NCI-H187 treated with DMSO at 0.1 percent for 48 hours (cell line): ENCODE measurements around the gene PLD4.
"Not testable (repeated sequence)": the region's sequence is repeated elsewhere in the genome, so short reads cannot be mapped to it uniquely, and the experiment has no call there.

Source experiments
- DNase-seq: peaks from one replicate; lab custom pipeline; 2025; lab: John Stamatoyannopoulos, UW

The PLD4 gene

DNA sequence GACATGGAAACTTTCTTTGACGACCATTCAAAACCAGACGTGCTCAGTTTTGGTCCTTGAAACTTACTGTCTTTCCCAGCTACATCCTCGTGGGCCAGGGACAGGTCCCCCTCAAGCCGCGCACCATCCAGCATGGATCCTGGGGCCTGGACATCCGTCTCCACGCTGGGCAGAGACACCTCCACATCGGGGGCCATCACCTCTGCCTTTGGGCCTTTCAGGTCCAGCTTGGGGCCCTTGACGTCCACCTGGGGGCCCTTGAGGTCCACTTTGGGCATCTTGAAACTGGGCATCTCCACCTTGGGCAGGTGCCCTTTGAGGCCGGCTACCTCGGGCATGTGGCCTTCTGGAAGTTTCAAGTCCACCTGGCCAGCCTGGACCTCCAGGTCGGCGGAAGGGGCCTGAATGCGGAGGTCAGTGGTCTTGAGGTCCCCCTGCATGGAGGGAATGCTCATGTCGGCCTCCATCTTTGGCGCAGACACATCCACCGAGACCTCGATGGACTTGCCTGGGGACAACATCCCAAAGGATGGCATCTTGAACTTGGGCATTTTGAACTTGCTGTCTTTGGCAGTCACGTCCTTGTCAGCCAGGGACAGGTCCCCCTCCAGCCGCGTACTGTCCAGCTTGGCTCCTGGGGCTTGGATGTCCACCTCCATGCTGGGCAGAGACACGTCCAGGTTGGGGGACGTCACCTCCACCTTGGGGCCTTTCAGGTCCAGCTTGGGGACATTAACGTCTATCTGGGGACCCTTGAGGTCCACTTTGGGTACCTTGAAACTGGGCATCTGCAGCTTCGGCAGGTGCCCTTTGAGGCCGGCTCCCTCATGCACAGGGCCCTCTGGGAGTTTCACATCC is 17.1 kb downstream of the PLD4 start:
- no peak for DNase-seq

DNA sequence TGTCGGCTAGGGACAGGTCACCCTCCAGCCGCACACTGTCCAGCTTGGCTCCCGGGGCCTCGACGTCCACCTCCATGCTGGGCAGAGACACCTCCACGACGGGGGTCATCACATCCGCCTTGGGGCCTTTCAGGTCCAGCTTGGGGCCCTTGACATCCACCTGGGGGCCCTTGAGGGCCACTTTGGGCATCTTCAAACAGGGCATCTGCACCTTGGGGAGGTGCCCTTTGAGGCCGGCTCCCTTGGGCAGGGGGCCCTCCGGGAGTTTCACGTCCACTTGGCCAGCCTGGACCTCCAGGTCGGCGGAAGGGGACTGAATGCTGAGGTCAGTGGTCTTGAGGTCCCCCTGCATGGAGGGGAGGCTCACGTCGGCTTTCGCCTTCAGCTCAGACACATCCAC is 17.9 kb downstream of the PLD4 start:
- DNase-seq, result no peak

DNA sequence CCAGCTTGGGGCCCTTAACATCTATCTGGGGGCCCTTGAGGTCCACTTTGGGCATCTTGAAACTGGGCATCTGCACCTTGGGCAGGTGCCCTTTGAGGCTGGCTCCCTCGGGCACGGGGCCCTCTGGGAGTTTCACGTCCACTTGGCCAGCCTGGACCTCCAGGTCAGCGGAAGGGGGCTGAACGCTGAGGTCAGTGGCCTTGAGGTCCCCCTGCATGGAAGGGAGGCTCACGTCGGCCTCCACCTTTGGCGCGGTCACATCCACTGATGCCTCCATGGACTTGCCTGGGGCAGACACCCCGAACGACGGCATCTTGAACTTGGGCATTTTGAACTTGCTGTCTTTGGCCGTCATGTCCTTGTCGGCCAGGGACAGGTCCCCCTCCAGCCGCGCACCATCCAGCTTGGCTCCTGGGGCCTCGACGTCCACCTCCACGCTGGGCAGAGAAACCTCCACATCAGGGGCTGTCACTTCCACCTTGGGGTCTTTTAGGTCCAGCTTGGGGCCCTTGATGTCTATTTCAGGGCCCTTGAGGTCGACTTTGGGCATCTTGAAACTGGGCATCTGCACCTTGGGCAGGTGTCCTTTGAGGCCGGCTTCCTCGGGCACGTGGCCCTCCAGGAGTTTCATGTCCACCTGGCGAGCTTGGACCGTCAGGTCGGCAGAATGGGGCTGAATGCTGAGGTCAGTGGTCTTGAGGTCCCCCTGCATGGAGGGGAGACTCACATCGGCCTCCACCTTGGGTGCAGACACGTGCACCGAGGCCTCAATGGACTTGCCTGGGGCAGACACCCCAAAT is 18.7 kb downstream of the PLD4 start:
- not testable (repeated sequence) for DNase-seq

DNA sequence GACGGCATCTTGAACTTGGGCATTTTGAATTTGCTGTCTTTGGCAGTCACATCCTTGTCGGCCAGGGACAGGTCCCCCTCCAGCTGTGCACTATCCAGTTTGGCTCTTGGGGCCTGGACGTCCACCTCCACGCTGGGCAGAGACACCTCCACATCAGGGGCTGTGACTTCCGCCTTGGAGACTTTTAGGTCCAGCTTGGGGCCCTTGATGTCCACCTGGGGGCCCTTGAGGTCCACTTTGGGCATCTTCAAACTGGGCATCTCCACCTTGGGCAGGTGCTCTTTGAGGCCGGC is 19.3 kb downstream of the PLD4 start:
- not testable (repeated sequence) for DNase-seq

DNA sequence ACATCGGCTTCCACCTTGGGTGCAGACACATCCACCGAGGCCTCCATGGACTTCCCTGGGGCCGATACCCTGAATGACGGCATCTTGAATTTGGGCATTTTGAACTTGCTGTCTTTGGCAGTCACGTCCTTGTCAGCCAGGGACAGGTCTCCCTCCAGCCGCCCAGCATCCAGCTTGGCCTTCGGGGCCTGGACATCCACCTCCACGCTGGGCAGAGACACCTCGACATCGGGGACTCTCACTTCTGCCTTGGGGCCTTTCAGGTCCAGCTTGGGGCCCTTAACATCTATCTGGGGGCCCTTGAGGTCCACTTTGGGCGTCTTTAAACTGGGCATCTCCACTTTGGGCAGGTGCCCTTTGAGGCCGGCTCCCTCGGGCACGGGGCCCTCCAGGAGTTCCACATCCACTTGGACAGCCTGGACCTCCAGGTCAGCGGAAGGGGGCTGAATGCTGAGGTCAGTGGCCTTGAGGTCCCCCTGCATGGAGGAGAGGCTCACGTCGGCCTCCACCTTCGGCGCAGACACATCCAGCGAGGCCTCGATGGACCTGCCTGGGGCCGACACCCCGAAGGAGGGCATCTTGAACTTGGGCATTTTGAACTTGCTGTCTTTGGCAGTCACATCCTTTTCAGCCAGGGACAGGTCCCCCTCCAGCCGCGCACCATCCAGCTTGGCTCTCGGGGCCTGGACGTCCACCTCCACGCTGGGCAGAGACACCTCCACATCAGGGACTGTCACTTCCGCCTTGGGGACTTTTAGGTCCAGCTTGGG is 19.9 kb downstream of the PLD4 start:
- DNase-seq, result not testable (repeated sequence)

DNA sequence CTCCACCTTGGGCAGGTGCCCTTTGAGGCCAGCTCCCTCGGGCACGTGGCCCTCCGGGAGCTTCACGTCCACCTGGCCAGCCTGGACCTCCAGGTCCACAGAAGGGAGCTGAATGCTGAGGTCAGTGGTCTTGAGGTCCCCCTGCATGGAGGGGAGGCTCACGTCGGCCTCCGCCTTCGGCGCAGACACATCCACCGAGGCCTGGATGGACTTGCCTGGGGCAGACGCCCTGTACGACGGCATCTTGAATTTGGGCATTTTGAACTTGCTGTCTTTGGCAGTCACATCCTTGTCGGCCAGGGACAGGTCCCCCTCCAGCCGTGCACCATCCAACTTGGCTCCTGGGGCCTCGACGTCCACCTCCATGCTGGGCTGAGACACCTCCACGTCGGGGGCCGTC is 20.6 kb downstream of the PLD4 start:
- not testable (repeated sequence) for DNase-seq

DNA sequence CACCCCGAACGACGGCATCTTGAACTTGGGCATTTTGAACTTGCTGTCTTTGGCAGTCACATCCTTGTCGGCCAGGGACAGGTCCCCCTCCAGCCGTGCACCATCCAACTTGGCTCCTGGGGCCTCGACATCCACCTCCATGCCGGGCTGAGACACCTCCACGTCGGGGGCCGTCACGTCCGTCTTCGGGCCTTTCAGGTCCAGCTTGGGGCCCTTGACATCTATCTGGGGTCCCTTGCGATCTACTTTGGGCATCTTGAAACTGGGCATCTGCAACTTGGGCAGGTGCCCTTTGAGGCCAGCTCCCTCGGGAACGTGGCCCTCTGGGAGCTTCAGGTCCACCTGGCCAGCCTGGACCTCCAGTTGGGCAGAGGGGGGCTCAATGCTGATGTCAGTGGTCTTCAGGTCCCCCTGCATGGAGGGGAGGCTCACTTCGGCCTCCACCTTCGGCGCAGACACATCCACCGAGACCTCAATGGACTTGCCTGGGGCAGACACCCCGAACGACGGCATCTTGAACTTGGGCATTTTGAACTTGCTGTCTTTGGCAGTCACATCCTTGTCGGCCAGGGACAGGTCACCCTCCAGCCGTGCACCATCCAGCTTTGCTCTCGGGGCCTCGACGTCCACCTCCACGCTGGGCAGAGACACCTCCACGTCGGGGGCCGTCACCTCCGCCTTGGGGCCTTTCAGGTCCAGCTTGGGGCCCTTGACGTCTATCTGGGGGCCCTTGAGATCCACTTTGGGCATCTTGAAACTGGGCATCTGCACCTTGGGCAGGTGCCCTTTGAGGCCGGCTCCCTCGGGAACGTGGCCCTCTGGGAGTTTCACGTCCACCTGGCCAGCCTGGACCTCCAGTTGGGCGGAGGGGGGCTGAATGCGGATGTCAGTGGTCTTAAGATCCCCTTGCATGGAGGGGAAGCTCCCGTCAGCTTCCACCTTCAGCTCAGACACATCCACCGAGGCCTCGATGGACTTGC is 21.6 kb downstream of the PLD4 start:
- not testable (repeated sequence) for DNase-seq

DNA sequence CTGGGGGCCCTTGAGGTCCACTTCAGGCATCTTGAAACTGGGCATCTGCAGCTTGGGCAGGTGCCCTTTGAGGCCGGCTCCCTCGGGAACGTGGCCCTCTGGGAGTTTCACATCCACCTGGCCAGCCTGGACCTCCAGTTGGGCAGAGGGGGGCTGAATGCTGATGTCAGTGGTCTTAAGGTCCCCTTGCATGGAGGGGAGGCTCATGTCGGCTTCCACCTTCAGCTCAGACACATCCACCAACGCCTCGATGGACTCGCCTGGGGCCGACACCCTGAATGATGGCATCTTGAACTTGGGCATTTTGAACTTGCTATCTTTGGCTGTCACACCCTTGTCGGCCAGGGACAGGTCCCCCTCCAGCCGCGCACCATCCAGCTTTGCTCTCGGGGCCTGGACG is 22.5 kb downstream of the PLD4 start:
- DNase-seq, result not testable (repeated sequence)

DNA sequence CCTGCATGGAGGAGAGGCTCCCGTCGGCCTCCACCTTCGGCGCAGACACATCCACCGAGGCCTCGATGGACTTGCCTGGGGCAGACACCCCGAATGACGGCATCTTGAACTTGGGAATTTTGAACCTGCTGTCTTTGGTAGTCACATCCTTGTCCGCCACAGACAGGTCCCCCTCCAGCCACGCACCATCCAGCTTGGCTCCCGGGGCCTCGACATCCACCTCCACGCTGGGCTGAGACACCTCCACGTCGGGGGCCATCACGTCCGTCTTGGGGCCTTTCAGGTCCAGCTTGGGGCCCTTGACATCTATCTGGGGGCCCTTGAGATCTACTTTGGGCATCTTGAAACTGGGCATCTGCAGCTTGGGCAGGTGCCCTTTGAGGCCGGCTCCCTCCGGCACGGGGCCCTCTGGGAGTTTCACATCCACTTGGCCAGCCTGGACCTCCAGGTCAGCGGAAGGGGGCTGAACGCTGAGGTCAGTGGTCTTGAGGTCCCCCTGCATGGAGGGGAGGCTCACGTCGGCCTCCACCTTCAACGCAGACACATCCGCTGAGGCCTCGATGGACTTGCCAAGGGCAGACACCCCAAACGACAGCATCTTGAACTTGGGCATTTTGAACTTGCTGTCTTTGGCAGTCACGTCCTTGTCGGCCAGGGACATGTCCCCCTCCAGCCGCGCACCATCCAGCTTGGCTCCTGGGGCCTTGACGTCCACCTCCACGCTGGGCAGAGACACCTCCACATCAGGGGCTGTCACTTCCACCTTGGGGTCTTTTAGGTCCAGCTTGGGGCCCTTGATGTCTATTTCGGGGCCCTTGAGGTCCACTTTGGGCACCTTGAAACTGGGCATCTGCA is 23.4 kb downstream of the PLD4 start:
- DNase-seq, result not testable (repeated sequence)

DNA sequence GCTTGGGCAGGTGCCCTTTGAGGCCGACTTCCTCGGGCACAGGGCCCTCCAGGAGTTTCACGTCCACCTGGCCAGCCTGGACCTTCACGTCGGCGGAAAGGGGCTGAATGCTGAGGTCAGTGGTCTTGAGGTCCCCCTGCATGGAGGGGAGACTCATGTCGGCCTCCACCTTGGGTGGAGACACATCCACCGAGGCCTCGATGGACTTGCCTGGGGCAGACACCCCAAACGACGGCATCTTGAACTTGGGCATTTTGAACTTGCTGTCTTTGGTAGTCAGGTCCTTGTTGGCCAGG is 24.0 kb downstream of the PLD4 start:
- DNase-seq, result no peak

DNA sequence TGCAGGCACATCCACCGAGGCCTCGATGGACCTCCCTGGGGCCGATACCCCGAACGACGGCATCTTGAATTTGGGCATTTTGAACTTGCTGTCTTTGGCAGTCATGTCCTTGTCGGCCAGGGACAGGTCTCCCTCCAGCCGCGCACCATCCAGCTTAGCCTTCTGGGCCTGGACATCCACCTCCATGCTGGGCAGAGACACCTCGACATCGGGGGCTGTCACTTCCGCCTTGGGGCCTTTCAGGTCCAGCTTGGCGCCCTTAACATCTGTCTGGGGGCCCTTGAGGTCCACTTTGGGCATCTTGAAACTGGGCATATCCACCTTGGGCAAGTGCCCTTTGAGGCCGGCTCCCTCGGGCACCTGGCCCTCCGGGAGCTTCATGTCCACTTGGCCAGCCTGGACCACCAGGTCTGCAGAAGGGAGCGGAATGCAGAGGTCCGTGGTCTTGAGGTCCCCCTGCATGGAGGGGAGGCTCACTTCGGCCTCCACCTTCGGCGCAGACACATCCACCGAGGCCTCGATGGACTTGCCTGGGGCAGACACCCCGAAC is 24.8 kb downstream of the PLD4 start:
- DNase-seq, result not testable (repeated sequence)

DNA sequence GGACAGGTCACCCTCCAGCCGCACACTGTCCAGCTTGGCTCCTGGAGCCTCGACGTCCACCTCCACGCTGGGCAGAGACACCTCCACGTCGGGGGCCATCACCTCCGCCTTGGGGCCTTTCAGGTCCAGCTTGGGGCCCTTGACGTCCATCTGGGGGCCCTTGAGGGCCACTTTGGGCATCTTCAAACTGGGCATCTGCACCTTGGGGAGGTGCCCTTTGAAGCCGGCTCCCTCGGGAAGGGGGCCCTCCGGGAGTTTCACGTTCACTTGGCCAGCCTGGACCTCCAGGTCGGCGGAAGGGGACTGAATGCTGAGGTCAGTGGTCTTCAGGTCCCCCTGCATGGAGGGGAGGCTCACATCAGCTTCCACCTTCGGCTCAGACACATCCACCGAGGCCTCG is 25.3 kb downstream of the PLD4 start:
- no peak for DNase-seq

DNA sequence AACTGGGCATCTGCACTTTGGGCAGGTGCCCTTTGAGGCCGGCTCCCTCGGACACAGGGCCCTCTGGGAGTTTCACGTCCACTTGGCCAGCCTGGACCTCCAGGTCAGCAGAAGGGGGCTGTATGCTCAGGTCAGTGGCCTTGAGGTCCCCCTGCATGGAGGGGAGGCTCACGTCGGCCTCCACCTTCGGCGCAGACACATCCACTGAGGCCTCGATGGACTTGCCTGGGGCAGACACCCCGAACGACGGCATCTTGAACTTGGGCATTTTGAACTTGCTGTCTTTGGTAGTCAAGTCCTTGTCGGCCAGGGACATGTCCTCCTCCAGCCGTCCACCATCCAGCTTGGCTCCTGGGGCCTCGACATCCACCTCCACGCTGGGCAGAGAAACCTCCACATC is 26.0 kb downstream of the PLD4 start:
- not testable (repeated sequence) for DNase-seq

DNA sequence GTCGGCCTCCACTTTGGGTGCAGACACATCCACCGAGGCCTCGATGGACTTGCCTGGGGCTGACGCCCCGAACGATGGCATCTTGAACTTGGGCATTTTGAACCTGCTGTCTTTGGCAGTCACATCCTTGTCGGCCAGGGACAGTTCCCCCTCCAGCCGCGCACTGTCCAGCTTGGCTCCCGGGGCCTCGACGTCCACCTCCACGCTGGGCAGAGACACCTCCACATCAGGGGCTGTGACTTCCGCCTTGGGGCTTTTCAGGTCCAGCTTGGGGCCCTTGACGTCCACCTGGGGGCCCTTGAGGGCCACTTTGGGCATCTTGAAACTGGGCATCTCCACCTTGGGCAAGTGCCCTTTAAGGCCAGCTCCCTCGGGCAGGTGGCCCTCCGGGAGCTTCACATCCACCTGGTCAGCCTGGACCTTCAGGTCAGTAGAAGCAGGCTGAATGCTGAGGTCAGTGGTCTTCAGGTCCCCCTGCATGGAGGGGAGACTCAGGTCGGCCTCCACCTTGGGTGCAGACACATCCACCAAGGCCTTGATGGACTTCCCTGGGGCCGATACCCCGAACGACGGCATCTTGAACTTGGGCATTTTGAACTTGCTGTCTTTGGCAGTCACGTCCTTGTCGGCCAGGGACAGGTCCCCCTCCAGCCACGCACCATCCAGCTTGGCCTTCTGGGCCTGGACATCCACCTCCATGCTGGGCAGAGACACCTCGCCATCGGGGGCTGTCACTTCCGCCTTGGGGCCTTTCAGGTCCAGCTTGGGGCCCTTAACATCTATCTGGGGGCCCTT is 27.4 kb downstream of the PLD4 start:
- DNase-seq, result not testable (repeated sequence)

DNA sequence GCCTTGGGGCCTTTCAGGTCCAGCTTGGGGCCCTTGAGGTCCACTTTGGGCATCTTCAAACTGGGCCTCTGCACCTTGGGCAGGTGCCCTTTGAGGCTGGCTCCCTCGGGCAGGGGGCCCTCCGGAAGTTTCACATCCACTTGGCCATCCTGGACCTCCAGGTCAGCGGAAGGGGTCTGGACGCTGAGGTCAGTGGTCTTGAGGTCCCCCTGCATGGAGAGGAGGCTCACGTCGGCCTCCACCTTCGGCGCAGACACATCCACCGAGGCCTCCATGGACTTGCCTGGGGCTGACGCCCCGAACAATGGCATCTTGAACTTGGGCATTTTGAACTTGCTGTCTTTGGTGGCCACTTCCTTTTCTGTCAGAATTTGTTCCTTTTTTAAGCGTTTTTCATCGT is 28.4 kb downstream of the PLD4 start:
- DNase-seq, result no peak

DNA sequence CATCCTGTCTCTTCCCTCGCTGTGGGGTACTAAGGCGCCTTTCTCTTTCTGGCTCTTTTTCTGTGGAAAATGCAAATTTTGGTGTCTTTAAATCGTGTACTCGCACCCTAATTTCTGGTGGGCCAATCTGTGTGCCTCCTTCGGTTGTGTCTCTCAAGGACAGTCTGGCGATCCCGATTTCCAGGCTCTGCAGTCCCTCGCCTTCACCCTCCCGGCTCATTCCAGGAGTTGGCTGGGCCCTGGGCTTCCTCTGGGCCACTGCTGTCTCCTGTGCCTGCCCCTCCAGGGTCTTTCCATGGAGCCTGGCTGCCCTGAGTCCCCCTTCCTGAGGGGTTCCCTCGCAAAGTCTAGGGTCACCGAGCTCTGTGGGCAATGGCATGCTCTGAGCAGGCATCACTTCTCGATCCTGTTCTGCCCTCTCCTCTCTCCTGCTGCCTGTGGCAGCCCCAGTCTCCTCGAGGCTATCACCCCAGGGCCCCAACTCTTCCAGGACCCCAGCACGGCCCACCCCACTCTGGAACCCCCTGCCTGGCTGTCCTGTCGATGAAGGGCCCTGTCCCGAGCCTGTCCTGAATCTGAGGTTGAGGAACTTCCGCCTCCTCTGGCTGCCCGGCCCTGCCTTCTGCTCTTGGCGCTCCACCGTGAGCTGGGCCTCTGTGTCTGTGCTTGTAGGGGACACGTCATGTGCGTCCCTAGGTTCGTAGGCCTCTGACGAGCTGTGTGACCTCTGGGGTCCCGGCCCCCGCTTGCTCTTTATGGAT is 29.4 kb downstream of the PLD4 start:
- DNase-seq, result no peak

DNA sequence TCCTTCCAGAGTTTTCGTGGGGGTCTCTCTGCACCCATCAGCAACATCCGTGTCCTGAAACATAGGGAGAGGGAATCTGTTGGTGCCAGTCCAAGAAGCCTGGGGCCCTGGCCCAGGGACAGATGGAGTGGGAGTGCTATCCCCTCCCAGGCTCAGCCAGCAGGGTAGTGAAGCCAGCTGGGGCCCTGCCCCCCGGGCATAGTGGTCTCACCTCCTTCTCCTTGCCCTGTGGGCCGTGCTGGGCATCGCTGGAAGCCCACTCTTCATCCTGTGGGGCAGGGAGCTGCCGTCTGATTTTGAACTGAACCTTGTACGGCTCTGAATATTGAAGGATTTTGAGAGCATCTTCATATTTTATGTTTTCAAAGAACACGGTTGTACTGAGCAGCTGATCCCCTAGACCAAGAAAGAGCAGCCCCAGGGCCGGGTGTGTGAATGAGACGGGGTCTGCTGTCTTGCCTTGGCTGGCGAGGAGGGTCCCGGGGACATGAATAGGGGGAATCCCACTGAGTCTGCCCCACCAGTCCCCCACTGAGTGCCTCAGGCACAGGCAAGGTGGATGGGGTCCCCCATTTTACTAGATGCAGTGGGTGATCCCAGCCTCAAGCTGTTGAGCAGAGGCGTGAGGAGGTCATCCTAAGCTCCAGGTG is 30.2 kb downstream of the PLD4 start:
- no peak for DNase-seq

DNA sequence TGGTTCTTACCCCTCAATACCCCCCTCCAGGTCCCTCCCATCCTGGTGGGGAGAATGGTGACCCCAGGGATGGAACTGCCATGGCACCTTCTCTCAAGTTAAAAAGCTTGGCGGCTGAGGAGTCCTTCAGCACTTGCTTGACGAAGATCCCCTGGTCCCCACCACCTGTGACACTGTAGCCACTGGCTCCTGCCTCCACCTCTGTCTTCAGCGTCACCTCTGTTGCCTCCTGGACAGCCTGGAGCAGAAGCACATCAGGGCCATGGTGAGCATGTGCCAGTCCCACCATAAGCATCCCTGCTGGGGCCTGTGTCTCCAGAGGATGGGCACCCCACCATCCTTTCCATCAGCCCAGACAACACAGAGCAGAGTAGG is 30.7 kb downstream of the PLD4 start:
- DNase-seq, result no peak
